ENCODE measurements around the gene CHCHD10.

DNA sequence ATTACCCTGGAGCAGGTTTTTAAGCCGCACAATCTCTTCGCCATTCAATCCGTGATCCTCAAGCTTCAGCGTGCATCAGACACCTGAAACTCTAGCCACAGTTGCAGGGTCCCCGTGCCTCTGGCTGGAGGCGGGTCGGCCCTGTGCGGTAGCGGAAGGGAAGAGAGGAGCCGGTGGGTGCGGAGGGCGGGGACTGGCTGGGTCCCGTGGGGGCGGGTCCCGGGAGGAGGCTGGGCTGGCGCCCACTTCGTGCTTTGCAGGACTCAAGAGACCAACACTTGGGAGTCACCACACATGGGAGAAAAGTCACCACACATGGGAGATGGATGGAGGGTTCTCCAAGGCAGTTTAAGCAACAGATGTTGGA lies 4.2 kb downstream of the CHCHD10 start:
- TF ChIP-seq, protein P1, sequence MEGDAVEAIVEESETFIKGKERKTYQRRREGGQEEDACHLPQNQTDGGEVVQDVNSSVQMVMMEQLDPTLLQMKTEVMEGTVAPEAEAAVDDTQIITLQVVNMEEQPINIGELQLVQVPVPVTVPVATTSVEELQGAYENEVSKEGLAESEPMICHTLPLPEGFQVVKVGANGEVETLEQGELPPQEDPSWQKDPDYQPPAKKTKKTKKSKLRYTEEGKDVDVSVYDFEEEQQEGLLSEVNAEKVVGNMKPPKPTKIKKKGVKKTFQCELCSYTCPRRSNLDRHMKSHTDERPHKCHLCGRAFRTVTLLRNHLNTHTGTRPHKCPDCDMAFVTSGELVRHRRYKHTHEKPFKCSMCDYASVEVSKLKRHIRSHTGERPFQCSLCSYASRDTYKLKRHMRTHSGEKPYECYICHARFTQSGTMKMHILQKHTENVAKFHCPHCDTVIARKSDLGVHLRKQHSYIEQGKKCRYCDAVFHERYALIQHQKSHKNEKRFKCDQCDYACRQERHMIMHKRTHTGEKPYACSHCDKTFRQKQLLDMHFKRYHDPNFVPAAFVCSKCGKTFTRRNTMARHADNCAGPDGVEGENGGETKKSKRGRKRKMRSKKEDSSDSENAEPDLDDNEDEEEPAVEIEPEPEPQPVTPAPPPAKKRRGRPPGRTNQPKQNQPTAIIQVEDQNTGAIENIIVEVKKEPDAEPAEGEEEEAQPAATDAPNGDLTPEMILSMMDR (IDR thresholded peaks at IDR 0.05): no peak
- TF ChIP-seq, protein P2, sequence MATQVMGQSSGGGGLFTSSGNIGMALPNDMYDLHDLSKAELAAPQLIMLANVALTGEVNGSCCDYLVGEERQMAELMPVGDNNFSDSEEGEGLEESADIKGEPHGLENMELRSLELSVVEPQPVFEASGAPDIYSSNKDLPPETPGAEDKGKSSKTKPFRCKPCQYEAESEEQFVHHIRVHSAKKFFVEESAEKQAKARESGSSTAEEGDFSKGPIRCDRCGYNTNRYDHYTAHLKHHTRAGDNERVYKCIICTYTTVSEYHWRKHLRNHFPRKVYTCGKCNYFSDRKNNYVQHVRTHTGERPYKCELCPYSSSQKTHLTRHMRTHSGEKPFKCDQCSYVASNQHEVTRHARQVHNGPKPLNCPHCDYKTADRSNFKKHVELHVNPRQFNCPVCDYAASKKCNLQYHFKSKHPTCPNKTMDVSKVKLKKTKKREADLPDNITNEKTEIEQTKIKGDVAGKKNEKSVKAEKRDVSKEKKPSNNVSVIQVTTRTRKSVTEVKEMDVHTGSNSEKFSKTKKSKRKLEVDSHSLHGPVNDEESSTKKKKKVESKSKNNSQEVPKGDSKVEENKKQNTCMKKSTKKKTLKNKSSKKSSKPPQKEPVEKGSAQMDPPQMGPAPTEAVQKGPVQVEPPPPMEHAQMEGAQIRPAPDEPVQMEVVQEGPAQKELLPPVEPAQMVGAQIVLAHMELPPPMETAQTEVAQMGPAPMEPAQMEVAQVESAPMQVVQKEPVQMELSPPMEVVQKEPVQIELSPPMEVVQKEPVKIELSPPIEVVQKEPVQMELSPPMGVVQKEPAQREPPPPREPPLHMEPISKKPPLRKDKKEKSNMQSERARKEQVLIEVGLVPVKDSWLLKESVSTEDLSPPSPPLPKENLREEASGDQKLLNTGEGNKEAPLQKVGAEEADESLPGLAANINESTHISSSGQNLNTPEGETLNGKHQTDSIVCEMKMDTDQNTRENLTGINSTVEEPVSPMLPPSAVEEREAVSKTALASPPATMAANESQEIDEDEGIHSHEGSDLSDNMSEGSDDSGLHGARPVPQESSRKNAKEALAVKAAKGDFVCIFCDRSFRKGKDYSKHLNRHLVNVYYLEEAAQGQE (IDR thresholded peaks at IDR 0.05): no peak
- no peak for TF ChIP-seq NPAS2 (CRISPR knock-in tag; IDR thresholded peaks at IDR 0.05; ENCODE audit: borderline replicate concordance)
- no peak for TF ChIP-seq MYC (IDR thresholded peaks at IDR 0.05; ENCODE audit: borderline replicate concordance, low read length)
- TF ChIP-seq POLR2A (IDR thresholded peaks at IDR 0.05; ENCODE audit: low read length): no peak
- TF ChIP-seq, protein P3, sequence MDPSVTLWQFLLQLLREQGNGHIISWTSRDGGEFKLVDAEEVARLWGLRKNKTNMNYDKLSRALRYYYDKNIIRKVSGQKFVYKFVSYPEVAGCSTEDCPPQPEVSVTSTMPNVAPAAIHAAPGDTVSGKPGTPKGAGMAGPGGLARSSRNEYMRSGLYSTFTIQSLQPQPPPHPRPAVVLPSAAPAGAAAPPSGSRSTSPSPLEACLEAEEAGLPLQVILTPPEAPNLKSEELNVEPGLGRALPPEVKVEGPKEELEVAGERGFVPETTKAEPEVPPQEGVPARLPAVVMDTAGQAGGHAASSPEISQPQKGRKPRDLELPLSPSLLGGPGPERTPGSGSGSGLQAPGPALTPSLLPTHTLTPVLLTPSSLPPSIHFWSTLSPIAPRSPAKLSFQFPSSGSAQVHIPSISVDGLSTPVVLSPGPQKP (IDR thresholded peaks at IDR 0.05; ENCODE audit: low read depth, low read length): no peak
- no peak for TF ChIP-seq HOXA7 (CRISPR knock-in tag; IDR thresholded peaks at IDR 0.05)
- no peak for TF ChIP-seq E2F6 (IDR thresholded peaks at IDR 0.05; ENCODE audit: borderline replicate concordance, low read depth)
- no peak for TF ChIP-seq CHD4 (IDR thresholded peaks at IDR 0.05; ENCODE audit: borderline replicate concordance)
- no peak for TF ChIP-seq RAD21 (conservative IDR thresholded peaks at IDR 0.05 in 1 of 2, IDR thresholded peaks at IDR 0.05 in 1 of 2)
- no peak for TF ChIP-seq CHD2 (IDR thresholded peaks at IDR 0.05; ENCODE audit: low read length, partially characterized antibody)
- TF ChIP-seq ZFP36 (IDR thresholded peaks at IDR 0.05; ENCODE audit: borderline replicate concordance, partially characterized antibody): no peak
